ENCODE data around the gene HIP1R.
A peak's percentile ranks its signal among the peaks of the same experiment; 100 is the strongest.
"Not testable (repeated sequence)": the region's sequence is repeated elsewhere in the genome, so short reads cannot be mapped to it uniquely, and the experiment has no call there.

The HIP1R gene

GRCh38 chr12:122874081-122874480 lies 38.8 kb downstream of the HIP1R start:
- peak in 1 of 3 donors; percentile 55 for DNase-seq (ENCODE audit: low read depth in 2 of 3, low spot score in 1 of 3)

DNA sequence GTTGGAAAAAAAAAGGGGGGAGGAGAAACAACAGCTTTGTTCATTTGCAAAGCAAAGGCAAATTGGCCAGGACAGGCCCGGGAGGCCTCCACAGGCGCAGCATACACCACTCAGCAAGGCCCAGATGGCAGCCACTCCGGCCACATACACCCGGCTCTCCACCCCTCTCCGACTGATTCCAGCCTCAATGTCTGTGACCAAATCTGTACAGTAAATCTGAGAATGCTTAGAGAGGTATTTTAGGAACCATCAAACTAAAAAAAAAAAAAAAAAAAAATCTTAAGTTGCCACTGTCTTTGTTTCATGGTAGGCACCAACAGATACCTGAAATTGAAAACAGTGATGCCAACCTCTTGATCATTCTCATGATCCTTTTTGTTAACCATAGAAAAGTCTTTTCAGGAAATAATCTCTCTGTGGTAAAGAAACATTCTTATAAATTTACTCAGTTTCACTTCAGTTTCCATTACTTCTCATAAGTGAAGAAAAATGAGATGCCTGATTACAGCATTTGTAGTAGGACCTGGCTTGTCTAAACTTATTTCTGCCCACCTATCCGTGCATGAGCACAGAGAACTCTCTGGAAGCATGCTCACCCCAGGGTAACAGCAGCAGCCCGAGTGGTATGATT lies 40.4 kb downstream of the HIP1R start:
- no peak for DNase-seq (ENCODE audit: low read depth in 2 of 3, low spot score in 1 of 3)

DNA sequence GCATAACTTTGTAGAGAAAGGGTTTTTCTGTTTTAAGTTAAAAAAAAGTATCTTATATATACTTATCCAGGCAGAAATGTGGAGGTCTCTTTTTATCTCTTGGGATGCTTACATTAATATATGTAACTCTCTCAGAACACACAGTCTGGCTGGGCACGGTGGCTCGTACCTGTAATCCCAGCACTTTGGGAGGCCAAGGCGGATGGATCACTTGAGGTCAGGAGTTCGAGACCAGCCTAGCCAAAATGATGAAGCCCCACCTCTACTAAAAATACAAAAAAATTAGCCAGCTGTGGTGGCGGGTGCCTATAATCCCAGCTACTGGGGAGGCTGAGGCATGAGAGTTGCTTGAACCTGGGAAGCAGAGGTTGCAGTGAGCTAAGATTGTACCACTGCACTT lies 41.0 kb downstream of the HIP1R start:
- not testable (repeated sequence) for DNase-seq (ENCODE audit: low read depth in 2 of 3, low spot score in 1 of 3)

DNA sequence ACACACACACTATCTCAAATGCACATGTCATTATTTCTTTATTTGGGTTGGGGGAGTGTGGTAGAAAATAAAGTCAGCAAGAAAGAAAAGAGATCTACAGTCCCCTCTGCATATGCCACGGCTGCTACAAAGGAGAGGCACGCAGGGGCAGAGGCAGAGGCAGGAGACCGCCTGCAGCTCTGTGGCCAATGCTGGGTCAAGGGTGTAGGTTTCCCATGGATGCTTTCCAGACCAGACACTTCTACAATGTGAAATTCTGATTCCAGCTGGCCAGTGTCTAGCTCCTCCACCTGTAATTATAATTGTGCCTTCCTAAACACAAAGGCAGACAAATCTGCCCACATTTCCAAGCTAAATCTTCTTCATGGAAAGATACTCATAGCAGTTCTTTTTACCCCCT lies 41.5 kb downstream of the HIP1R start:
- no peak for DNase-seq (ENCODE audit: low read depth in 2 of 3, low spot score in 1 of 3)

- no peak for DNase-seq (ENCODE audit: low read depth in 2 of 3, low spot score in 1 of 3)
These were observed 43.7 kb downstream of the HIP1R start for GRCh38 chr12:122878780-122879612.

- no peak for DNase-seq (ENCODE audit: low read depth in 2 of 3, low spot score in 1 of 3)
These were observed 45.0 kb downstream of the HIP1R start for GRCh38 chr12:122880155-122880667.

- no peak for DNase-seq (ENCODE audit: low read depth in 2 of 3, low spot score in 1 of 3)
These were observed 45.4 kb downstream of the HIP1R start for GRCh38 chr12:122880668-122881067.

DNA sequence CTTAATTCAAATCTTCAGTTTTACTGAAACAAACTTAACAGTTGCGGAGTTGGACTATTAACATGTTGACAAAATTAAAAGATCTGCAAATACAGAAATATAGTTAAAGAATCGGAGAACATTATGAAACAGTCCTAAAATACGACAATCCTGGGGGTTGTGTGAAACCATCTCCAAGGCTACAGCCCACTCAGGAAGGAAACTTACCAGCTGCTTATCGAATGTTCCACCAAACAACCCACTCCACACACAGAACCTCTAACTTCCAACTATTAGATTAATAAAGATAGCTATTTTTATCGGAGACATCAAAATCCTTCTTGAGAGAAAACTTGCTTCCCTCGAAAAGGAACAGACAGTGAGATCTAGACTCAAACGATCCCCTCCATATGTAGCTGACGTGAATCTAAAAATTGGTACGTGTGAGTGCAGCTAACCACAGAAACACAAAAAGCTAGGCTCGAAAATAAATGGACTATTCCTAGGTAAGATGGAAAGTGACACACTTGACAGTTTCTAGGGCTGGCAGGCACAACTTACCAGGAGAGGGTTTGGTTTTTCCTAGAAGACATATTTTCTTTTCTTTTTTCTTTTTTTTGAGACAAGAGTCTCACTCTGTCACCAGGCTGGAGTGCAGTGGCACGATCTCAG lies 47.8 kb downstream of the HIP1R start:
- DNase-seq (ENCODE audit: low read depth in 2 of 3, low spot score in 1 of 3) = no peak

- DNase-seq (ENCODE audit: low read depth in 2 of 3, low spot score in 1 of 3) = no peak
These were observed 49.0 kb downstream of the HIP1R start for GRCh38 chr12:122884091-122884826.

- no peak for DNase-seq (ENCODE audit: low read depth in 2 of 3, low spot score in 1 of 3)
These were observed 49.6 kb downstream of the HIP1R start for GRCh38 chr12:122884860-122885259.

- no peak for DNase-seq (ENCODE audit: low read depth in 2 of 3, low spot score in 1 of 3)
These were observed 50.9 kb downstream of the HIP1R start for GRCh38 chr12:122886161-122886560.

- peak in 1 of 3 donors; percentile 37 for DNase-seq (ENCODE audit: low read depth in 2 of 3, low spot score in 1 of 3)
These were observed 51.9 kb downstream of the HIP1R start for GRCh38 chr12:122886851-122887818.

GRCh38 chr12:122887819-122888212 lies 52.6 kb downstream of the HIP1R start:
- no peak for DNase-seq (ENCODE audit: low read depth in 2 of 3, low spot score in 1 of 3)

GRCh38 chr12:122888232-122888752 lies 53.0 kb downstream of the HIP1R start:
- no peak for DNase-seq (ENCODE audit: low read depth in 2 of 3, low spot score in 1 of 3)

GRCh38 chr12:122889761-122890520 lies 54.7 kb downstream of the HIP1R start:
- DNase-seq (ENCODE audit: low read depth in 2 of 3, low spot score in 1 of 3) = no peak

GRCh38 chr12:122891661-122892525 lies 56.6 kb downstream of the HIP1R start:
- no peak for DNase-seq (ENCODE audit: low read depth in 2 of 3, low spot score in 1 of 3)

DNA sequence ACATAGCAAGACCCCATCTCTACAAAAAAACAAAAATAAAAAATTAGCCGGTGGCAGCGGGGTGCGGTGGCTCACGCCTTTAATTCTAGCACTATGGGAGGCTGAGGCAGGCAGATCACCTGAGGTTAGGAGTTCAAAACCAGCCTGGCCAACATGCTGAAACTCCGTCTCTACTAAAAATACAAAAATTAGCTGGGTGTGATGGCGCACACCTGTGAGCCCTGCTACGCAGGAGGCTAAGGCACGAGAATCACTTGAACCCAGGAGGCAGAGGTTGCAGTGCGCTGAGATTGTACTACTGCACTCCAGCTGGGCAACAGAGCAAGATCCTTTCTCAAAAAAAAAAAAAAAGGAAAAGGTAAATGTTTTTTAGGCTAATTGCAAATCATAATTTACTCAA lies 57.5 kb downstream of the HIP1R start:
- not testable (repeated sequence) for DNase-seq (ENCODE audit: low read depth in 2 of 3, low spot score in 1 of 3)

Data from stimulated activated CD4-positive, alpha-beta T cell treated with anti-CD3 and anti-CD28 coated beads, Interleukin-12 subunit alpha, Interleukin-12 subunit beta, amount 100 ng/mL, for 48 hours (primary cell).